Sciatic nerve (tissue), 2 donors: ENCODE measurements around the gene SCAMP3. TPM values are rescaled to one million over a fixed set of nuclear protein-coding genes. Genes with fewer than 3 reads are reported as not detected.
"Not testable (repeated sequence)": the region's sequence is repeated elsewhere in the genome, so short reads cannot be mapped to it uniquely, and the experiment has no call there.

ENCODE experiments used
- ATAC-seq: fragments of 200-7000 bp; cut with Tn5 transposase; one replicate; pipeline ENCODE4 v1.9.1; 2020; ENCODE audit warnings: mild to moderate bottlenecking, moderate library complexity
- DNase-seq: peaks from one replicate; pipeline ENCODE4 v3.0.0-alpha.2; 2020; ENCODE audit warnings: low spot score
- intact Hi-C: fragments of 100-400 bp; cut with DNase I; formaldehyde crosslinking; loops from one replicate; pipeline ENCODE4 v1.14.2; 2022
- total RNA-seq: library from RNA; stranded (reverse); fragmentation: NEBNext Ultra II Directional; extraction: Animal tissue kit (Norgen Biotek cat#: 25700); gene quantifications from one replicate; pipeline ENCODE4 v1.2.1, GENCODE V29; 2021
- donor health status: DM: no; HTN: no; CAD: no.
- donor health status: DM: no; HTN: no; CAD: no.

Gene SCAMP3
- total RNA-seq, 1 donor from 2014 or later: 44.0 TPM

- intact Hi-C loops: no loop called here
- ATAC-seq: peak; percentile 36
- DNase-seq: peak; percentile 81
Measured at GRCh38 chr1:155241069-155241679, 21.0 kb downstream of the SCAMP3 start.

GRCh38 chr1:155236451-155236850 lies 25.7 kb downstream of the SCAMP3 start:
- intact Hi-C loops: no loop called here
- ATAC-seq (no peak), DNase-seq (no peak)

- intact Hi-C loops, DNase-seq, ATAC-seq: not testable (repeated sequence)
Measured at GRCh38 chr1:155235375-155235774, 26.8 kb downstream of the SCAMP3 start.

GRCh38 chr1:155233502-155233901 lies 28.7 kb downstream of the SCAMP3 start:
- intact Hi-C loops: loop anchor here (5.0 kb wide), 1 partner anchor 1509 kb away; the partner anchor contains the start of gene MRPL24
- DNase-seq, ATAC-seq: not testable (repeated sequence)

GRCh38 chr1:155232001-155232978 lies 29.9 kb downstream of the SCAMP3 start:
- DNase-seq (peak; percentile 74), ATAC-seq (peak; percentile 7)
- intact Hi-C loops: loop anchor here (5.0 kb wide), 1 partner anchor 1510 kb away; the partner anchor contains the start of gene MRPL24

GRCh38 chr1:155231302-155231701 lies 30.9 kb downstream of the SCAMP3 start:
- not testable (repeated sequence) for ATAC-seq, DNase-seq
- intact Hi-C loops: loop anchor here (5.0 kb wide), 1 partner anchor 1511 kb away; the partner anchor contains the start of gene MRPL24

- DNase-seq (no peak), ATAC-seq (no peak)
- intact Hi-C loops: no loop called here
Measured at GRCh38 chr1:155228096-155228427, 34.1 kb downstream of the SCAMP3 start.

GRCh38 chr1:155227261-155228095 lies 34.7 kb downstream of the SCAMP3 start:
- intact Hi-C loops: no loop called here
- DNase-seq (peak; percentile 98), ATAC-seq (peak; percentile 98)

GRCh38 chr1:155226910-155227260 lies 35.3 kb downstream of the SCAMP3 start:
- intact Hi-C loops: no loop called here
- ATAC-seq (peak; percentile 46), DNase-seq (no peak)

- ATAC-seq: peak; percentile 75
- DNase-seq: peak; percentile 84
- intact Hi-C loops: no loop called here
Measured at GRCh38 chr1:155226188-155226909, 35.8 kb downstream of the SCAMP3 start.

GRCh38 chr1:155225404-155225759 lies 36.8 kb downstream of the SCAMP3 start:
- intact Hi-C loops, DNase-seq, ATAC-seq: not testable (repeated sequence)

- ATAC-seq (no peak), DNase-seq (no peak)
- intact Hi-C loops: no loop called here
Measured at GRCh38 chr1:155223047-155223446, 39.1 kb downstream of the SCAMP3 start.

GRCh38 chr1:155220211-155220965 lies 41.8 kb downstream of the SCAMP3 start:
- intact Hi-C loops, ATAC-seq, DNase-seq: not testable (repeated sequence)

- intact Hi-C loops: no loop called here
- DNase-seq (no peak), ATAC-seq (peak; percentile 70)
Measured at GRCh38 chr1:155219592-155220031, 42.5 kb downstream of the SCAMP3 start.

- peak; percentile 83 for ATAC-seq
- intact Hi-C loops: no loop called here
- DNase-seq: no peak
Measured at GRCh38 chr1:155218854-155219591, 43.1 kb downstream of the SCAMP3 start.

GRCh38 chr1:155214702-155215101 lies 47.5 kb downstream of the SCAMP3 start:
- DNase-seq, intact Hi-C loops, ATAC-seq: not testable (repeated sequence)

- ATAC-seq, intact Hi-C loops, DNase-seq: not testable (repeated sequence)
Measured at GRCh38 chr1:155212051-155212440, 50.1 kb downstream of the SCAMP3 start.
